Mesodermal cell (in vitro differentiated cells): Measurements from ENCODE around the gene PRR15L.

Experiments used
- H3K27ac ChIP-seq: 2 replicates; pipeline ENCODE4 v1.7.0; 2013; ENCODE audit warnings: mild to moderate bottlenecking, low read depth, low read length, moderate library complexity; ENCODE audit not compliant: severe bottlenecking
- H3K36me3 ChIP-seq: 2 replicates; pipeline ENCODE4 v1.7.1; 2013; ENCODE audit warnings: mild to moderate bottlenecking, low read length, moderate library complexity; ENCODE audit not compliant: control insufficient read depth, insufficient read depth
- H3K4me1 ChIP-seq: one replicate; pipeline ENCODE4 v1.7.1; 2013; ENCODE audit warnings: mild to moderate bottlenecking, low read length; ENCODE audit not compliant: insufficient read depth, control insufficient read depth, poor library complexity, severe bottlenecking
- H3K4me3 ChIP-seq: 2 replicates; pipeline ENCODE4 v1.7.0; 2013; ENCODE audit warnings: low read length, control low read depth, mild to moderate bottlenecking; ENCODE audit not compliant: insufficient read depth, poor library complexity, severe bottlenecking; ENCODE audit errors: extremely low read depth
- H3K9me3 ChIP-seq: 2 replicates; pipeline ENCODE4 v1.7.1; 2013; ENCODE audit warnings: mild to moderate bottlenecking, low read length, moderate library complexity; ENCODE audit not compliant: control insufficient read depth
- WGBS, 2 experiments: methylation state at CpG; one replicate each; pipeline ENCODE4 v1.1.5; 2013; ENCODE audit warnings: missing lambda C conversion rate in 2 of 2; ENCODE audit not compliant: insufficient coverage in 2 of 2; 5-methylcytosine and 5-hydroxymethylcytosine counted together

The PRR15L gene

DNA sequence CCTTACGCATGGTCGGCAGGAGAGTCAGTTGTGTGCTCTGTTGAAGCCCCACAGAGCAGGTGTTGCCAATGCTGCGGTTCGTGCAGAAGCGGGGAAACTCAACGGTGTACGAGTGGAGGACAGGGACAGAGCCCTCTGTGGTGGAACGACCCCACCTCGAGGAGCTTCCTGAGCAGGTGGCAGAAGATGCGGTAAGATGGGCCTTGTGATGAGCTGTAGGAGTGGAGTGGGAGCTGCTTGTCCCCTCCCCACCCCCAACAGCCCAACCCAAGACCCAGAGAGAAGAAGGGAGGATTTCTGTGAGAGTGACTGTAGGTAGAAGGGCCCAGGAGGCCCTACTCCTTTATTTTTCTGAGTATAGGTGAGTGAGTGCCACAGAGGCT lies 18.1 kb upstream of the PRR15L start:
- no peak overlapping the region for H3K27ac ChIP-seq
- no peaks in the 10 kb centered on the region for H3K9me3 ChIP-seq
- peaks cover 8% of the 10 kb centered on the region for H3K4me1 ChIP-seq
- 94% methylated on average over 7 to 8 of the region's 10 CpGs for WGBS, 2 experiments
- H3K36me3 ChIP-seq = peaks cover 63% of the 10 kb centered on the region
- H3K4me3 ChIP-seq = no peak overlapping the region

DNA sequence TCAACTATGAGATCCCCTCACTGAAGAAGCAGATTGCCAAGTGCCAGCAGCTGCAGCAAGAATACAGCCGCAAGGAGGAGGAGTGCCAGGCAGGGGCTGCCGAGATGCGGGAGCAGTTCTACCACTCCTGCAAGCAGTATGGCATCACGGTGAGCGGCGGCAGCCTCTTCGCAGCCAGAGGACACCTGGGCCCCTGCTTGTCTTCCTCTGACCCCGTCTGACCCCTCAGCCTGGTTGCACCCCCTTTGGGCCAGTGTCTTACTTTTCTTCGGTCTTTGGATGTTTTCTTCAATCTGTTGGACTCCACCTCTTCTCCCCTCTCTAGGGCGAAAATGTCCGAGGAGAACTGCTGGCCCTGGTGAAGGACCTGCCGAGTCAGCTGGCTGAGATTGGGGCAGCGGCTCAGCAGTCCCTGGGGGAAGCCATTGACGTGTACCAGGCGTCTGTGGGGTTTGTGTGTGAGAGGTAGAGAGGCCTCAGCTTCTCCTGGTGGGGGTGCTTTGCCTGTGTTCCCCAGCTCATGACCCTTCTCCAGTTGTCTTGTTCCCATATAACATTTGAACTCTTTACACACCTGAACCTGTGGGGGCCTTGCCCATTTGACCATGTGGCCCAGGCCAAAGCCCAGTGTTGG lies 17.6 kb upstream of the PRR15L start:
- Histone ChIP-seq H3K9me3 (no peaks in the 10 kb centered on the region), H3K4me3 (no peak overlapping the region), H3K36me3 (peaks cover 58% of the 10 kb centered on the region), H3K27ac (no peak overlapping the region), H3K4me1 (peaks cover 8% of the 10 kb centered on the region)
- WGBS, 2 experiments = 93 to 96% methylated on average over 10 to 11 of the region's 15 CpGs

DNA sequence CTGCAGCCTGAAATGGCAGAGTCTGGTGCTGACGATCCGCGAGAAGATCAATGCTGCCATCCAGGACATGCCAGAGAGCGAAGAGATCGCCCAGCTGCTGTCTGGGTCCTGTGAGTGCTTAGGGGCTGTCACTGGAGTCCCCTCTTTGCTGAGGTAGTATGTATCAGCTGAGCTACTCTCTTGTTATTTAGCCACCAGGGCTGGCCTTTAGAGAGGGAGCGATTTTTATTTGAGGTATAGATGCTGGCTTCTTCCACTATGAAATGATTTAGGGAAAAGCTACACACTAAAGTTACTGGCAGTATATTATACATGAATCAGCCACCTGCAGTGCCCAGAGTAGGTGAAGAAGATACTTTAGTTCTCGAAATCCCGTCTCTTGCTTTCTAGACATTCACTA lies 15.9 kb upstream of the PRR15L start:
- no peak overlapping the region for H3K27ac ChIP-seq
- peaks cover 2% of the 10 kb centered on the region for H3K4me1 ChIP-seq
- H3K36me3 ChIP-seq = peaks cover 41% of the 10 kb centered on the region
- H3K4me3 ChIP-seq = no peak overlapping the region
- no peaks in the 10 kb centered on the region for H3K9me3 ChIP-seq
- 98 to 100% methylated on average over 2 to 7 of the region's 8 CpGs for WGBS, 2 experiments

DNA sequence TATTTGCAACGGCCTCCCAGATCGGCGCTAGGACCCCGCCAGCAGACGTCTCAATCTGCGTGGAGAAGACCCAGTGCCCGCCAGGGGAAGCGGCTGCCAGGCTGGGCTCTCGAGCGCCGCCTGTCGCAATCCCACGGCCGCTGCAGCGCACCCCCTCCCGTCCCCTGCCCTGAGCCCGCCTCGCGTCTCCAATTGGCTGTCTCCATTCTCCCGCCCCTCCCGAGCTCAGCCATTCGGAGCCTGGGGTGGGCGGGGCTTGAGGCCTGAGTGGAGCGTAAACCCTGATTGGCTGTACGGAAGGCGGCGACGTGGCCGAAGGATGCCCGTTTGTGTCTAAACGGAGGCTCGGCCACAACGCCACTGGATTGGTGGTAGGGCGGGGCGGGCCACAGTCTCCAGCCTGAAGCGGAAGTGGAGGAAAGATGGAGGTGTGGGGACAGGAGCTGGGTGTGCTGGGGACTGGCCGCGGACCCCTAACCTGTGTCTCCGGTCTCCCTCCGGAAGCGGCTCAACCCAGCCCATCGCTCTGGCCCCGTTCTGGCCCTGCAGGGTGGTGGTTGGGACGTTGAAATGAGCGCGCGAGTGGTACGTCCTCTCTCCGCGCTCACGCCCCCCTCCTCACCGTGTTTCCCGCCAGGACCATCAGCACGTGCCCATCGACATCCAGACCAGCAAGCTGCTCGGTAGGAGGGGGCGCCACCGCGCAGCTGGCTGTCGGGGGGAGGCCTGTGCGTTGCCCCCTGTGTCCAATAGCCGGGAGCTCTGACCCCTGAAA lies 13.2 kb upstream of the PRR15L start, which contains the start of gene CDK5RAP3:
CDK5RAP3 (plus strand) TSS at position 389 of the 775 bp plus-strand sequence; CDS start at position 423, 34 bp downstream.
- peak within 1 kb of the TSS; percentile 66 for H3K4me3 ChIP-seq
- peaks cover 24% of the 10 kb centered on the region for H3K36me3 ChIP-seq
- H3K9me3 ChIP-seq = no peaks in the 10 kb centered on the region
- H3K27ac ChIP-seq = peak within 1 kb of the TSS; percentile 80
- 1 to 2% methylated on average over 42 to 45 of the region's 62 CpGs for WGBS, 2 experiments
- H3K4me1 ChIP-seq = peaks cover 12% of the 10 kb centered on the region

DNA sequence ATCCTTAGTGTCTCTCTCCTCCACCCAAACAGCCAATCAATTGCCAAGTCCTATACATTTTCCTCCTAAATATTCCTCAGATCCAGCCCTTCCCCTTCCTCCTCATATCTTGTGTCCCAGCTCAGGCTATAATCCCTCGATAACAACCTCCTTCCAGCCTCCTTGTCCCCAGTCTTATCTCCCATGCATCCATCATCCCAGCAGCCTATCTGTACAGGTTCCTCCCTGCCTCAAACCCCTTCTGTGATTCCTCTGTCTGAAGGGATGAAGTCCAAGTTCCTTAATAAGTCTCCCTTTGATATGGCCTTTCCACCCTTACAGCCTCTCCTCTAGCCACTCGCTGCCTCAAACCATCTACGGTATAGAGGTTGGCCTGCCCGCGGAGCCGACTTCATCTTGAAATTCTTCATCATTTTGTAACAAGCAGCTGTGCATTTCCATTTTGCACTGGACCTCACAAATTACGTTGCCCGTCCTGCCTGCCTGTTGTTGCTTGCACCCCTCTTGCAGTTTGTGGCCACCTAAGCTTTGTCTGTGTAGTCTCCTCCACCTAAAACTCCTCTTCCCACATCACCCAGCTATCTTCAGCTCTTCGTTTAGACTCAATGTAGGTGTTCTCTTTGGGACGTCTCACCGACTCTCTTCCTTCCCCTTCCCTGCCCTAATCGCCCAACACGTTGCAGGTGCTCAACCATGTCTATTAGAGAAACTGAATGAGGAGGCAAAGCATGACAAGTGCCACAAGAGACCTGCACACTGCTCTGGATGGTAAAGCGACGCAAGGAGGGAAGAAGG lies 12.4 kb upstream of the PRR15L start:
- H3K4me1 ChIP-seq = peaks cover 12% of the 10 kb centered on the region
- no peaks in the 10 kb centered on the region for H3K9me3 ChIP-seq
- 74 to 81% methylated on average over 10 to 14 of the region's 15 CpGs for WGBS, 2 experiments
- H3K27ac ChIP-seq = no peak overlapping the region
- peaks cover 16% of the 10 kb centered on the region for H3K36me3 ChIP-seq
- H3K4me3 ChIP-seq = peak overlapping the region; percentile 5

DNA sequence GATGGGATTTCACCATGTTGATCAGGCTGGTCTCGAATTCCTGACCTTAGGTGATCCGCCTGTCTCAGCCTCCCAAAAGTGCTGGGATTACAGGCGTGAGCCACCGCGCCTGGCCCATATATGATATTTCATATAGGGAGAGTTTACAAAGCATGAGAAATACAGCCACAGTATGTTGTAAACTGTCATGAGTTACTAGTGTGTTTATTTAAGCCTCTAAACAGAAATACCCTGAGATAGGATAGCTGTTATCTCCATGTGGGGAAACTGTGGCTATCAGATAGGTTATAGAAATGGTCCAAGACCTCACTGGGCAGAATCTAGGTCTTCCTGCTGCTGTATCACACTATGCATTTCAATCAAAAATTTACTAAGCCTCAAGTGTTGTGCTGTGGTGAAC lies 11.2 kb upstream of the PRR15L start:
- Histone ChIP-seq H3K9me3 (no peaks in the 10 kb centered on the region), H3K4me1 (peaks cover 12% of the 10 kb centered on the region), H3K4me3 (no peak overlapping the region), H3K36me3 (peaks cover 6% of the 10 kb centered on the region), H3K27ac (no peak overlapping the region)
- WGBS, 2 experiments = 92 to 100% methylated on average over 2 of the region's 5 CpGs

DNA sequence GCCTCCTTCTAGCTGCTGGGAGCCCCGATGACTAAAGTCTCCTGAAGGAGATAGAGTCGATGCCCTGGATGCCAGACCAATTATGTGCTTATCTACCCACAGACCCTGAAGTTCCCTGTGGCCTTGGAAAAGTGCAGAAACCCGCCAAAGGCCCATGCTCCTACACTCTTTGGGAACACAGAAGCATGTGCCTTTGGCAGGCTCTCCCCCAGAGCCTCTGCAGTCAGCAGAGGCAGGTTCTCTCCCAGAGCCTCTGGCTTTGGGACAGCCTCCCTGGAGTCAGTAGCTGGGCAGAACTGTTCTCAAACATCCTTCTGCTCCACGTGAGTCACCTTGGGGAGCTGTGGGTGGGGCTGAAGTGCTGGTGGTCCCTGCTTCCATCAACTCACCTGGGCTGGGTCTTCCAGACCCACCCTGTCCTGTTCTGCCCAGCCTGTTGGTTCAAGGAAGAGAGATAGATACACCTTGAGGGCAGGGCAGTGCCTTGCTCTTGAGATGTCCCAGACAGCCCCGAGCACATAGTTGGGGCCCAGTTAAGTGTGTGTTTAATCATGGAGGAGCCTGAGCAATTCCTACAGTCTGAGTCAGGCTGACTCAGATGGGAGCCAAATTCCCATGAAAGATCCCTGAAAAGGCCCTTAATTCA lies 10.0 kb upstream of the PRR15L start:
- no peaks in the 10 kb centered on the region for H3K9me3 ChIP-seq
- H3K36me3 ChIP-seq = no peaks in the 10 kb centered on the region
- H3K4me3 ChIP-seq = no peak overlapping the region
- peaks cover 12% of the 10 kb centered on the region for H3K4me1 ChIP-seq
- WGBS, 2 experiments = 69 to 75% methylated on average over 3 to 4 of the region's 5 CpGs
- H3K27ac ChIP-seq = peak overlapping the region; percentile 68

DNA sequence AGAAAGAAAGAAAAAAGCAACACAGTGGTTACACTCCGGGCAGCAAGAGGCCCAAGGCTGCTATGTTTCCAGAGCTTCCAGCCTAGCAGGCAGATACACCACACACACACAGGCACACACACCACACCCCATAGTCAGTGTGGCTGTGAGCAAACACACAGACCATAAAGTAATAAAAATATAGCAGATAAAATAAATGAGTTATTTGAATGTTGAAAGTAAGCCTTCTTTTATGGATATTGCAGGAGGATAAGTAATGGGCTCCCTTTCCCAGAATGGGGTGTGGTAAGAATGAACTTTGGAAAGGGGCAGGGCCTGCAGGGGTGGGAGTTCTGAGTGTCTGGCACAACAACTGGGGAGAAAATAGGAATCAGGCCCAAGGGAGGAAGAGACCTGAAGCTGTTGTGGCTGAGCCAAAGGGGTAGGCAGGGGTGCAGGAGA lies 8.4 kb upstream of the PRR15L start:
- peaks cover 12% of the 10 kb centered on the region for H3K4me1 ChIP-seq
- H3K36me3 ChIP-seq = no peaks in the 10 kb centered on the region
- WGBS, 2 experiments = no CpG with 5 or more reads among the region's 1 CpG
- no peaks in the 10 kb centered on the region for H3K9me3 ChIP-seq
- H3K27ac ChIP-seq = no peak overlapping the region
- no peak overlapping the region for H3K4me3 ChIP-seq

DNA sequence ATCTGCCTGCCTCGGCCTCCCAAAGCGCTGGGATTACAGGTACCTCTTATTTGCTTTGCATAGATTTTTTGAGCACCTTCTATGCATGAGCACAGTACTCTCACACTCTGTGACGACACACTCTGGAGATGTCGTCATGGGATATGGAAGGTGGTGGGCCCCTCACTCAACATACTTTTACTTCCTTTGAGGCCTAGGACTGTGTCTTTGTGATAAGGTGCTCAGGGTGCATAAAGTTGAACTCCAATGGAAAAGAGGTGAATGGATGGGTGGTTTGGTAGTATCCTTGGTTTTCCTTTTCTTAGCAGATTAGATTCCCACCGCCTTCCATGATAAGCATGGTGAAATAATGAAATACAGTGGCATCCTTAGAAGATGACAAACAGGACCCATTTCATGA lies 7.2 kb upstream of the PRR15L start:
- H3K27ac ChIP-seq = no peak overlapping the region
- peaks cover 12% of the 10 kb centered on the region for H3K4me1 ChIP-seq
- 100% methylated on average over 3 of the region's 5 CpGs for WGBS, 2 experiments
- no peak overlapping the region for H3K4me3 ChIP-seq
- no peaks in the 10 kb centered on the region for H3K9me3 ChIP-seq
- H3K36me3 ChIP-seq = no peaks in the 10 kb centered on the region

DNA sequence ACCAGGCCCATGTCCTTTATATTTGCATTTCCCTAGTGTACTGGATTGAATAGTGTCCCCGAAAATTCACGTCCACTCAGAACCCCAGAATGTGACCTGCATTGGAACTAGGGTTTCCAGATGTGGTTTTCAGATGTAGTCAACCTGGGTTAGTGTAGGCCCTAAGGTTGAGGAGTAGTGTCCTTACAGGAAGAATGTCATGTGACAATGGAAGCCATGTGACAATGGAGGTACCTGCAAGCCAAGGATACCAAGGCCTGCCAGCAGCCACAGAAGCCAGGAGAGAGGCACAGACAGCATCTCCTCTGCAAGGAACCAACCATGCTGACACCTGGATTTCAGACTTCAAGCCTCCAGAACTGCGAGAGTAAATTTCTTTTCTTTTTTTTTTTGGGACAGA lies 5.2 kb upstream of the PRR15L start:
- H3K4me3 ChIP-seq = no peak overlapping the region
- peaks cover 7% of the 10 kb centered on the region for H3K4me1 ChIP-seq
- no peaks in the 10 kb centered on the region for H3K36me3 ChIP-seq
- H3K9me3 ChIP-seq = no peaks in the 10 kb centered on the region
- H3K27ac ChIP-seq = no peak overlapping the region
- 96 to 100% methylated on average over 1 to 3 of the region's 3 CpGs for WGBS, 2 experiments
